ENCODE measurements around the gene USP6.
"Not testable (repeated sequence)": the region's sequence is repeated elsewhere in the genome, so short reads cannot be mapped to it uniquely, and the experiment has no call there.

USP6 gene

GRCh38 chr17:5133961-5134360 is 18.1 kb downstream of the USP6 start:
- not testable (repeated sequence) for H2BK120ac ChIP-seq (ENCODE audit: low read depth, low read length); H3K9ac ChIP-seq (ENCODE audit: low read length); H2AK5ac ChIP-seq (ENCODE audit: low read length, severe bottlenecking); H4K91ac ChIP-seq (ENCODE audit: low read length); H4K8ac ChIP-seq (ENCODE audit: low read length); H2BK5ac ChIP-seq (ENCODE audit: low read depth, low read length, poor library complexity, severe bottlenecking); H3K4me1 ChIP-seq (ENCODE audit: control insufficient read depth, insufficient read depth, low read depth, low read length); H2AFZ ChIP-seq (ENCODE audit: low read depth, low read length); H3K4ac ChIP-seq (ENCODE audit: low read depth in 1 of 2, low read length in 2 of 2); H3K14ac ChIP-seq (ENCODE audit: low read length in 2 of 2); DNase-seq; H3K36me3 ChIP-seq (ENCODE audit: control insufficient read depth in 1 of 2, insufficient read depth in 2 of 2, low read depth in 1 of 2, low read length in 2 of 2); H3K9me3 ChIP-seq (ENCODE audit: control insufficient read depth, low read length); H3K27ac ChIP-seq (ENCODE audit: low read length, poor library complexity, severe bottlenecking); H3K4me3 ChIP-seq (ENCODE audit: insufficient read depth in 1 of 2, low read depth in 1 of 2, low read length in 2 of 2); H3K4me2 ChIP-seq (ENCODE audit: low read length, poor library complexity, severe bottlenecking); H2BK15ac ChIP-seq (ENCODE audit: low read depth, poor library complexity, severe bottlenecking); H3K23ac ChIP-seq (ENCODE audit: low read length in 2 of 2); H3K18ac ChIP-seq (ENCODE audit: low read depth in 1 of 2, low read length in 2 of 2); H2BK12ac ChIP-seq (ENCODE audit: low read length in 2 of 2); H3K79me1 ChIP-seq (replicated peaks; ENCODE audit: low read length, poor library complexity, severe bottlenecking)
- peaks cover 3 to 13% of the 10 kb centered on the region in 2 experiments for H3K27me3 ChIP-seq (ENCODE audit: control insufficient read depth in 1 of 2, insufficient read depth in 1 of 2, low read length in 2 of 2)
- WGBS: 88% methylated on average over 8 of the region's 8 CpGs

GRCh38 chr17:5134571-5134970 is 18.7 kb downstream of the USP6 start:
- 83% methylated on average over 11 of the region's 11 CpGs for WGBS
- not testable (repeated sequence) for H2AFZ ChIP-seq (ENCODE audit: low read depth, low read length)

GRCh38 chr17:5135131-5135712 is 19.4 kb downstream of the USP6 start:
- not testable (repeated sequence) for H3K36me3 ChIP-seq (ENCODE audit: control insufficient read depth in 1 of 2, insufficient read depth in 2 of 2, low read depth in 1 of 2, low read length in 2 of 2); H2BK12ac ChIP-seq (ENCODE audit: low read length in 2 of 2); H3K79me1 ChIP-seq (replicated peaks; ENCODE audit: low read length, poor library complexity, severe bottlenecking); H3K9ac ChIP-seq (ENCODE audit: low read length); H3K4me2 ChIP-seq (ENCODE audit: low read length, poor library complexity, severe bottlenecking); H2BK15ac ChIP-seq (ENCODE audit: low read depth, poor library complexity, severe bottlenecking); H4K8ac ChIP-seq (ENCODE audit: low read length); H3K18ac ChIP-seq (ENCODE audit: low read depth in 1 of 2, low read length in 2 of 2); H3K4ac ChIP-seq (ENCODE audit: low read depth in 1 of 2, low read length in 2 of 2); H3K27me3 ChIP-seq (ENCODE audit: control insufficient read depth in 1 of 2, insufficient read depth in 1 of 2, low read length in 2 of 2); H3K4me1 ChIP-seq (ENCODE audit: control insufficient read depth, insufficient read depth, low read depth, low read length); H2AFZ ChIP-seq (ENCODE audit: low read depth, low read length); H2BK120ac ChIP-seq (ENCODE audit: low read depth, low read length); H3K9me3 ChIP-seq (ENCODE audit: control insufficient read depth, low read length); H3K14ac ChIP-seq (ENCODE audit: low read length in 2 of 2); H2AK5ac ChIP-seq (ENCODE audit: low read length, severe bottlenecking); H3K4me3 ChIP-seq (ENCODE audit: insufficient read depth in 1 of 2, low read depth in 1 of 2, low read length in 2 of 2); H3K23ac ChIP-seq (ENCODE audit: low read length in 2 of 2); H3K27ac ChIP-seq (ENCODE audit: low read length, poor library complexity, severe bottlenecking); H2BK5ac ChIP-seq (ENCODE audit: low read depth, low read length, poor library complexity, severe bottlenecking); H4K91ac ChIP-seq (ENCODE audit: low read length)
- peak; percentile 13 for DNase-seq
- WGBS: 79% methylated on average over 8 of the region's 8 CpGs

More at GRCh38 chr17:5134571-5134970, 18.7 kb downstream of the USP6 start:
- not testable (repeated sequence) for H3K23ac ChIP-seq (ENCODE audit: low read length in 2 of 2); H2BK120ac ChIP-seq (ENCODE audit: low read depth, low read length); H3K4me3 ChIP-seq (ENCODE audit: insufficient read depth in 1 of 2, low read depth in 1 of 2, low read length in 2 of 2); H2BK12ac ChIP-seq (ENCODE audit: low read length in 2 of 2); H2AK5ac ChIP-seq (ENCODE audit: low read length, severe bottlenecking); H3K4me2 ChIP-seq (ENCODE audit: low read length, poor library complexity, severe bottlenecking); H3K36me3 ChIP-seq (ENCODE audit: control insufficient read depth in 1 of 2, insufficient read depth in 2 of 2, low read depth in 1 of 2, low read length in 2 of 2); DNase-seq; H3K9ac ChIP-seq (ENCODE audit: low read length); H4K91ac ChIP-seq (ENCODE audit: low read length); H2BK15ac ChIP-seq (ENCODE audit: low read depth, poor library complexity, severe bottlenecking); H3K14ac ChIP-seq (ENCODE audit: low read length in 2 of 2); H3K4ac ChIP-seq (ENCODE audit: low read depth in 1 of 2, low read length in 2 of 2); H2BK5ac ChIP-seq (ENCODE audit: low read depth, low read length, poor library complexity, severe bottlenecking); H3K27ac ChIP-seq (ENCODE audit: low read length, poor library complexity, severe bottlenecking); H3K9me3 ChIP-seq (ENCODE audit: control insufficient read depth, low read length); H3K4me1 ChIP-seq (ENCODE audit: control insufficient read depth, insufficient read depth, low read depth, low read length); H3K79me1 ChIP-seq (replicated peaks; ENCODE audit: low read length, poor library complexity, severe bottlenecking); H4K8ac ChIP-seq (ENCODE audit: low read length); H3K18ac ChIP-seq (ENCODE audit: low read depth in 1 of 2, low read length in 2 of 2)
- peaks cover 3 to 11% of the 10 kb centered on the region in 2 experiments for H3K27me3 ChIP-seq (ENCODE audit: control insufficient read depth in 1 of 2, insufficient read depth in 1 of 2, low read length in 2 of 2)

GRCh38 chr17:5135726-5136579 is 20.1 kb downstream of the USP6 start:
- no peaks in the 10 kb centered on the region for H3K4me1 ChIP-seq (ENCODE audit: control insufficient read depth, insufficient read depth, low read depth, low read length)
- no peak overlapping the region for H2BK15ac ChIP-seq (ENCODE audit: low read depth, poor library complexity, severe bottlenecking)
- H3K9me3 ChIP-seq (ENCODE audit: control insufficient read depth, low read length): no peaks in the 10 kb centered on the region
- H2BK120ac ChIP-seq (ENCODE audit: low read depth, low read length): no peak overlapping the region
- H3K23ac ChIP-seq (ENCODE audit: low read length in 2 of 2): no peak overlapping the region
- no peak overlapping the region for H2BK12ac ChIP-seq (ENCODE audit: low read length in 2 of 2)
- no peak overlapping the region for H4K8ac ChIP-seq (ENCODE audit: low read length)
- no peak overlapping the region for H2BK5ac ChIP-seq (ENCODE audit: low read depth, low read length, poor library complexity, severe bottlenecking)
- H3K27me3 ChIP-seq (ENCODE audit: control insufficient read depth in 1 of 2, insufficient read depth in 1 of 2, low read length in 2 of 2): peaks cover 0 to 3% of the 10 kb centered on the region in 2 experiments
- no peak overlapping the region for H3K9ac ChIP-seq (ENCODE audit: low read length)
- no peak overlapping the region for H3K27ac ChIP-seq (ENCODE audit: low read length, poor library complexity, severe bottlenecking)
- H3K79me1 ChIP-seq (replicated peaks; ENCODE audit: low read length, poor library complexity, severe bottlenecking): no peaks in the 10 kb centered on the region
- no peak overlapping the region for H3K4me2 ChIP-seq (ENCODE audit: low read length, poor library complexity, severe bottlenecking)
- DNase-seq: no peak
- no peak overlapping the region for H2AFZ ChIP-seq (ENCODE audit: low read depth, low read length)
- no peak overlapping the region for H4K91ac ChIP-seq (ENCODE audit: low read length)
- H3K4ac ChIP-seq (ENCODE audit: low read depth in 1 of 2, low read length in 2 of 2): no peak overlapping the region
- WGBS: 84% methylated on average over 14 of the region's 14 CpGs
- H3K18ac ChIP-seq (ENCODE audit: low read depth in 1 of 2, low read length in 2 of 2): no peak overlapping the region
- H3K36me3 ChIP-seq (ENCODE audit: control insufficient read depth in 1 of 2, insufficient read depth in 2 of 2, low read depth in 1 of 2, low read length in 2 of 2): no peaks in the 10 kb centered on the region
- H2AK5ac ChIP-seq (ENCODE audit: low read length, severe bottlenecking): no peak overlapping the region
- no peak overlapping the region for H3K14ac ChIP-seq (ENCODE audit: low read length in 2 of 2)
- no peak overlapping the region for H3K4me3 ChIP-seq (ENCODE audit: insufficient read depth in 1 of 2, low read depth in 1 of 2, low read length in 2 of 2)

All from mesenchymal stem cell (in vitro differentiated cells and primary cell).